Measurements from ENCODE around the gene RASGRP1. TPM values are rescaled to one million over a fixed set of nuclear protein-coding genes. Genes with fewer than 3 reads are reported as not detected.

Gene RASGRP1
- total and polyA plus RNA-seq, 3 donors from 2014 or later = 4.4 to 9.2 (median 7.4) TPM

DNA sequence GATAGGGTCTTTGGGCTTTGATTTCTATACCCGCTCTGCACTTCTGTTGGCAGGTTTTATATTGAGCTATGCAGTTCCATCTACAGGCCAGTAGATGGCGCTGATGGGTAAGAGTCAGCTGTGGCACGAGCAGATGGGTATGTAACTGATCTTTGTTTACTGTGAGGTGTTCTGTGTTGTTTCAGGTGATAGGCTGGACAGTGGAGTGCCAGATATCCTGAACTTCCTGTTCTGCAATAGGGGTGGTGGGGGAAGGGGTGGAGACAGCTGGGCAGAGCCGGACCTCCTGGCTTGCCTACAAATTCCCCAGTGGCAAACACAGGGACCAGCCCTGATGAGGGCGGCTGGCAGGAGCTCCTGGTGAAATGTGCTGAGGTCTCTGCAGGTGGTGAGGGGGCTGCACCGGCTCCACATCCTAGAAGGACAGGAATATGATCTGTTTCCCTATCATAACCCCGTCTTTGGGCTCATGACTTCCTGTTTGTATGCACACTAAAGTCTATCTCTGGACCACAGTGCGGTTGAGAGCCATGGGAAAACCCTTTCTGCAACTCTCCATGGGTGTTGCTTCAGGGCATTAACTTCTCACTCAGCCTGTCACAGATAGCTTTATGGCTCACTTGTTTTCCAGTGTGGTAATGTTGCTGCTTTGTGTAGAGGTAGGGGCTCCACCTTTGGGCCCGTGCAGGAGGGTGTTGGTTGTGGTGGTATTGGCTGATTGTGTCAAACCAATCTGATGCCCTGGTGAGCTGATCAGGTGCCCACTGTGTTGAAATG, 124.1 kb downstream of the RASGRP1 start:
- WGBS, 2 donors = 35 to 41% methylated on average over 8 to 9 of the region's 9 CpGs
- Histone ChIP-seq H3K27me3 (no peaks in the 10 kb centered on the region), H3K4me1 (no peaks in the 10 kb centered on the region), H3K4me3 (no peak overlapping the region), H3K27ac (no peak overlapping the region), H3K9me3 (no peaks in the 10 kb centered on the region), H3K36me3 (ENCODE audit: low read depth, missing control alignments) (no peaks in the 10 kb centered on the region)
- TF ChIP-seq CTCF (IDR thresholded peaks at IDR 0.05) (peak; percentile 75 to 94 (median 92)), POLR2A (IDR thresholded peaks at IDR 0.05) (no peak)
- intact Hi-C loops (cut with DNase I; ENCODE audit: low total_unique reads) = loop anchor here (10.0 kb wide), 1 partner anchor 244 kb away; no protein-coding TSS in a partner anchor
- peak; percentile 40 for DNase-seq

Other genes starting within 250 kb of the RASGRP1 start
- 10 to 100 TPM; 15.6 to 16.1 TPM for gene FAM98B, start 110.7 kb downstream of the RASGRP1 start, total RNA-seq
- gene FAM98B, start 110.7 kb downstream of the RASGRP1 start, polyA plus RNA-seq (ENCODE audit: insufficient read depth, low read depth, low replicate concordance) = 18.4 TPM

All from testis (tissue), 3 donors.